Fibroblast of the aortic adventitia (primary cell): ENCODE measurements around the gene LRRTM2. TPM values are rescaled to one million over a fixed set of nuclear protein-coding genes. Genes with fewer than 3 reads are reported as not detected.
A peak's percentile ranks its signal among the peaks of the same experiment; 100 is the strongest.

Source experiments
- DNase-seq: peaks from one replicate; pipeline ENCODE4 v3.0.0-alpha.2; 2010; ENCODE audit warnings: low read depth
- H3K4me3 ChIP-seq: 2 replicates; pipeline ENCODE4 v1.5.1; 2011; ENCODE audit warnings: low read depth, mild to moderate bottlenecking, control low read depth, low read length, moderate library complexity
- total RNA-seq: library from RNA; depleted of rRNA; stranded (reverse); fragments of >200 nt; gene quantifications from 2 replicates; pipeline ENCODE4 v1.2.3, GENCODE V29; 2012; ENCODE audit warnings: low replicate concordance
- TF ChIP-seq, protein P1 (sequence below): IDR thresholded peaks from 2 replicates; pipeline ENCODE4 v1.5.1; 2011; ENCODE audit warnings: mild to moderate bottlenecking, low read length, control low read depth, inconsistent platforms; ENCODE audit not compliant: insufficient read depth

Gene LRRTM2
- total RNA-seq, 1 donor = 3.6 TPM

GRCh38 chr5:138884094-138884493 lies 9.0 kb upstream of the LRRTM2 start:
- DNase-seq = no peak
- no peak overlapping the region for H3K4me3 ChIP-seq
- TF ChIP-seq, protein P1, sequence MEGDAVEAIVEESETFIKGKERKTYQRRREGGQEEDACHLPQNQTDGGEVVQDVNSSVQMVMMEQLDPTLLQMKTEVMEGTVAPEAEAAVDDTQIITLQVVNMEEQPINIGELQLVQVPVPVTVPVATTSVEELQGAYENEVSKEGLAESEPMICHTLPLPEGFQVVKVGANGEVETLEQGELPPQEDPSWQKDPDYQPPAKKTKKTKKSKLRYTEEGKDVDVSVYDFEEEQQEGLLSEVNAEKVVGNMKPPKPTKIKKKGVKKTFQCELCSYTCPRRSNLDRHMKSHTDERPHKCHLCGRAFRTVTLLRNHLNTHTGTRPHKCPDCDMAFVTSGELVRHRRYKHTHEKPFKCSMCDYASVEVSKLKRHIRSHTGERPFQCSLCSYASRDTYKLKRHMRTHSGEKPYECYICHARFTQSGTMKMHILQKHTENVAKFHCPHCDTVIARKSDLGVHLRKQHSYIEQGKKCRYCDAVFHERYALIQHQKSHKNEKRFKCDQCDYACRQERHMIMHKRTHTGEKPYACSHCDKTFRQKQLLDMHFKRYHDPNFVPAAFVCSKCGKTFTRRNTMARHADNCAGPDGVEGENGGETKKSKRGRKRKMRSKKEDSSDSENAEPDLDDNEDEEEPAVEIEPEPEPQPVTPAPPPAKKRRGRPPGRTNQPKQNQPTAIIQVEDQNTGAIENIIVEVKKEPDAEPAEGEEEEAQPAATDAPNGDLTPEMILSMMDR = no peak

- DNase-seq = no peak
- no peak overlapping the region for H3K4me3 ChIP-seq
- TF ChIP-seq, protein P1 = no peak
Measured at GRCh38 chr5:138883211-138883610, 8.1 kb upstream of the LRRTM2 start.

GRCh38 chr5:138878437-138879235 lies 3.5 kb upstream of the LRRTM2 start:
- TF ChIP-seq, protein P1 = no peak
- no peak overlapping the region for H3K4me3 ChIP-seq
- no peak for DNase-seq

DNA sequence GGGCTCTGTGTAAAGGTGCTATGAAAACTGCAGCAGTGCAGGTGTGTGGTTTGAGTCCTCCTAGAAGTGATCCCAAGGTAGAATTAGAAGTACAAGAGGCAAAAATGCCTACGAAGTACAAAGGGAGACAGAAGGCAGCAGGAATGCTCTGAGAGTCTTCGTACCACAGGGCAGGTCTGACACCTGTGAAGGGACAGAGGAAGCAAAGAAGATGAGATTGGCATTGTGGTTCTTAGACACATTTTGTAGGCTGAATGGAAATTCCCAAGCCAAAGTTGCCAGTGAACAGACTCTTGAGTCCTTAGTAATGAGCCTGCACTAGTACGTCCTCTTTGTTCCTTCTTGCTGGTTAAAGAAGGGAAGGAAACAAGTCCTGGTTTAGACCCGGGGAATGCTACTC lies 1.7 kb upstream of the LRRTM2 start:
- TF ChIP-seq, protein P1 = no peak
- H3K4me3 ChIP-seq = no peak overlapping the region
- DNase-seq = no peak

DNA sequence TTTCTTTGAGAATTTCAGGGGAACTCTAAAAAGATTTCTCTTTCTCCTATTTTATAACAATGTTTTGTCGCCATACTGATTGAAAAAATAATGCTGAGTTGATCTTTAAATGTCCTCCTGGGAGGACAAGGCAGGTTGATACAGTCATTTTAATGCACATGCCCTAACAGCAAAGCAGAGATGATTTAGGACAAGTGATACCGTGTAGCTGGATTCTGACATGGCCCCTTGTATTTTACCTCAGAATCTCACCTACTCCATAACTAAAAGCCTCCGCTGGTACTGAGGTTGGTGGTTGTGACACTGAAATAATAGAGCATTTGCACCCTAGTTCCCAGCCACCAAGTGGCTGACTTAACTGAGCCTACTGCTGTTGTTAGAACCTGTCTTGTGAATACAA lies 811 bp upstream of the LRRTM2 start:
- H3K4me3 ChIP-seq = no peak overlapping the region
- no peak for DNase-seq
- TF ChIP-seq, protein P1 = no peak

DNA sequence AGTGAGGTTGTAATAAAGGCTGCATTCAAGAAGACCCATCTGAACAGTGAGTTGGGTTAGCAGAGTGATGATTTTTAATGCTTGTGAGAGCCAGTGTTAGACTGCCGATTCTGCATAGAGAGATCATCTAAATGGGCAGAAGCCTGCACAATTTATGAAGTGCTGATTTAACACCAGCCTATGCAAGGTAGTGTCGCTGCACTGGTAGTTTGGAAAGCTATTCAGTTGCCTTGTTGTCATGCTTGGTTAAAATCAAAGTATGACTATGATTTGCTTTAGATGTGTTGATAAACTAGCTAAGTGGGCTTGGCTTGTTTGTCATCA lies 379 bp upstream of the LRRTM2 start:
- peak overlapping the region; percentile 60 for H3K4me3 ChIP-seq
- TF ChIP-seq, protein P1 = no peak
- DNase-seq = no peak

GRCh38 chr5:138874241-138874640 lies 894 bp downstream of the LRRTM2 start:
- TF ChIP-seq, protein P1 = no peak
- peak; percentile 26 for DNase-seq
- peak overlapping the region; percentile 60 for H3K4me3 ChIP-seq
